Adrenal gland (tissue), 12 donors: ENCODE measurements around the gene XRCC1. TPM values are rescaled to one million over a fixed set of nuclear protein-coding genes. Genes with fewer than 3 reads are reported as not detected.
A peak's percentile ranks its signal among the peaks of the same experiment; 100 is the strongest.

Experiments
- DNase-seq, 7 donors: peaks; one replicate each; pipeline ENCODE4 v3.0.0-alpha.2; 2019 to 2020
- H3K27ac ChIP-seq, 5 donors: fragments of 200-600 bp; sonication (generic) in 4 of 5; 1 replicate in 3 of 5; 2 replicates in 2 of 5; pipeline versions ENCODE4 v1.5.1 to v1.8.0; 2016 to 2020; ENCODE audit warnings: mild to moderate bottlenecking in 1 of 5
- H3K27me3 ChIP-seq: fragments of 200-600 bp; 2 replicates; pipeline ENCODE4 v1.8.0; 2021
- H3K36me3 ChIP-seq, 2 donors: fragments of 200-600 bp; replicated peaks in 1 of 2; 1 replicate in 1 of 2; 2 replicates in 1 of 2; pipeline versions ENCODE4 v1.5.1 to v1.8.0; 2018 to 2022
- H3K4me1 ChIP-seq, 2 donors: fragments of 200-600 bp; replicated peaks in 1 of 2; 1 replicate in 1 of 2; 2 replicates in 1 of 2; pipeline versions ENCODE4 v1.5.1 to v1.8.0; 2018 to 2021
- H3K4me3 ChIP-seq, 4 donors: fragments of 200-600 bp; sonication (generic) in 3 of 4; one replicate each; pipeline ENCODE4 v1.5.1; 2016 to 2018
- H3K9me3 ChIP-seq, 3 donors: fragments of 200-600 bp; sonication (generic) in 1 of 3; replicated peaks in 1 of 3; 1 replicate in 2 of 3; 2 replicates in 1 of 3; pipeline versions ENCODE4 v1.5.1 to v1.8.0; 2016 to 2021
- POLR2A ChIP-seq, 2 donors: fragments of 450-650 bp; IDR thresholded peaks; one replicate each; pipeline ENCODE4 v1.6.1; 2017; ENCODE audit warnings: antibody characterized with exemption in 2 of 2, mild to moderate bottlenecking in 2 of 2, moderate library complexity in 1 of 2
- WGBS, 4 donors: extraction: QIAGEN DNeasy Blood & Tissue Kit in 2 of 4; methylation state at CpG; one replicate each; pipeline versions ENCODE4 v1.1.5 to v1.1.7; 2013 to 2017; 5-methylcytosine and 5-hydroxymethylcytosine counted together
- intact Hi-C, 2 donors: fragments of 100-400 bp; cut with DNase I; formaldehyde crosslinking; loops; one replicate each; pipeline versions ENCODE4 v1.14.1 to v1.15.0; 2022 to 2023
- polyA plus RNA-seq, 3 donors: library from polyadenylated mRNA; stranded (reverse); fragments of 200-250 nt in 2 of 3; fragments of 350-450 nt in 1 of 3; fragmentation: Illumina TruSeq in 1 of 3; extraction: RNeasy Lipid Tissue Mini Kit (QIAGEN cat#74804) in 1 of 3; gene quantifications; one replicate each; pipeline ENCODE4 v1.2.3, GENCODE V29; 2013 to 2014
- total RNA-seq, 9 donors: library from RNA; depleted of rRNA in 4 of 9; stranded (reverse); fragments of >200 nt in 4 of 9; fragments of 120-200 nt in 1 of 9; fragmentation: NEBNext Ultra II Directional in 1 of 9; extraction: Animal tissue kit (Norgen Biotek cat#: 25700) in 1 of 9; gene quantifications; one replicate each; pipeline versions ENCODE4 v1.1.0 to v1.2.4, GENCODE V29; 2013 to 2023
- TF ChIP-seq, protein P1 (sequence below), 6 experiments: fragments of 450-650 bp in 4 of 6; fragments of 200-600 bp in 2 of 6; sonication (generic) in 1 of 6; IDR thresholded peaks; 1 replicate in 5 of 6; 2 replicates in 1 of 6; pipeline versions ENCODE4 v1.5.1 to v1.8.0; 2016 to 2021; ENCODE audit warnings: antibody characterized with exemption in 6 of 6, mild to moderate bottlenecking in 2 of 6, moderate library complexity in 1 of 6
- donor health status: healthy with polysubstance abuse.
- donor health status: Bipolar disorder and iron deficiency.
- donor health status: DM: yes; HTN: yes; CAD: no.
- donor health status: DM: no; HTN: no; CAD: no.
- donor health status: DM: no; HTN: no; CAD: no.
- donor health status: DM: yes; HTN: yes; CAD: no.

Gene XRCC1
- total and polyA plus RNA-seq, 12 donors, result 15.7 to 37.2 (median 29.5) TPM

- DNase-seq, result no peak
- H3K9me3 ChIP-seq, result no peaks in the 10 kb centered on the region
- peaks cover 0 to 23% of the 10 kb centered on the region in 2 donors for H3K36me3 ChIP-seq
- TF ChIP-seq, protein P1, sequence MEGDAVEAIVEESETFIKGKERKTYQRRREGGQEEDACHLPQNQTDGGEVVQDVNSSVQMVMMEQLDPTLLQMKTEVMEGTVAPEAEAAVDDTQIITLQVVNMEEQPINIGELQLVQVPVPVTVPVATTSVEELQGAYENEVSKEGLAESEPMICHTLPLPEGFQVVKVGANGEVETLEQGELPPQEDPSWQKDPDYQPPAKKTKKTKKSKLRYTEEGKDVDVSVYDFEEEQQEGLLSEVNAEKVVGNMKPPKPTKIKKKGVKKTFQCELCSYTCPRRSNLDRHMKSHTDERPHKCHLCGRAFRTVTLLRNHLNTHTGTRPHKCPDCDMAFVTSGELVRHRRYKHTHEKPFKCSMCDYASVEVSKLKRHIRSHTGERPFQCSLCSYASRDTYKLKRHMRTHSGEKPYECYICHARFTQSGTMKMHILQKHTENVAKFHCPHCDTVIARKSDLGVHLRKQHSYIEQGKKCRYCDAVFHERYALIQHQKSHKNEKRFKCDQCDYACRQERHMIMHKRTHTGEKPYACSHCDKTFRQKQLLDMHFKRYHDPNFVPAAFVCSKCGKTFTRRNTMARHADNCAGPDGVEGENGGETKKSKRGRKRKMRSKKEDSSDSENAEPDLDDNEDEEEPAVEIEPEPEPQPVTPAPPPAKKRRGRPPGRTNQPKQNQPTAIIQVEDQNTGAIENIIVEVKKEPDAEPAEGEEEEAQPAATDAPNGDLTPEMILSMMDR (IDR thresholded peaks at IDR 0.05), result no peak
- TF ChIP-seq POLR2A (IDR thresholded peaks at IDR 0.05), result no peak
- H3K27me3 ChIP-seq, result no peaks in the 10 kb centered on the region
- WGBS, 4 donors, result 92 to 94% (median 93%) methylated on average over 17 to 19 of the region's 19 CpGs
- peaks cover 20 to 29% of the 10 kb centered on the region in 2 donors for H3K4me1 ChIP-seq
- H3K27ac ChIP-seq, result peak overlapping the region in 3 of 5 donors; percentile 10 to 96 (median 95)
- H3K4me3 ChIP-seq, result no peak overlapping the region
- intact Hi-C loops, result loop anchor here in 1 of 2 donors (10.0 kb wide), 1 partner anchor 56 kb away; no protein-coding TSS in a partner anchor
Measured at GRCh38 chr19:43598445-43599240, 23.3 kb upstream of the XRCC1 start.

DNA sequence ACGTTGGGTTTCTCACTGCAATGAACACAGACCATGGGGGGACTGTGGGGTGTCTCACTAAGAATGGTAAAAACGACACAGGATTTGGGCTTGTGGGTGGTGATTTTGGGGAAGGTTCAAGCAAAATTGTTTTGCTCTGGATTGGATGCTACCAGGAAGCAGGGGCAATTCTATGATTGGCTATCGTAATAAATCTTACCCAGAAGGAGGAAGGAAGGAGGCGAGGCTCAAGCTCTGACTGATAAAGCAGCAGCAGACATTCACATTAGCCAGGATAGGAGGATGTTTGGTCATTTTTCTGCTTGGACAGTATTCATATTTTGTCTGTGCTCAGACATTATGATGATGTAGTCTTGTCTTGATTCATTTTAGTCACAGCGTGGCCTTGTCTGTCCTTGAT is 22.5 kb upstream of the XRCC1 start:
- intact Hi-C loops, result loop anchor here in 1 of 2 donors (10.0 kb wide), 1 partner anchor 57 kb away; no protein-coding TSS in a partner anchor
- H3K4me1 ChIP-seq, result peaks cover 20 to 30% of the 10 kb centered on the region in 2 donors
- DNase-seq, result no peak
- 14 to 35% (median 18%) methylated on average over 5 of the region's 5 CpGs for WGBS, 4 donors
- peak overlapping the region in 4 of 5 donors; percentile 95 to 97 (median 96) for H3K27ac ChIP-seq
- no peak overlapping the region for H3K4me3 ChIP-seq
- TF ChIP-seq, protein P1 (IDR thresholded peaks at IDR 0.05), result no peak
- TF ChIP-seq POLR2A (IDR thresholded peaks at IDR 0.05), result peak in 1 of 2 donors; percentile 29
- H3K27me3 ChIP-seq, result no peaks in the 10 kb centered on the region
- H3K9me3 ChIP-seq, result no peaks in the 10 kb centered on the region
- H3K36me3 ChIP-seq, result peaks cover 0 to 30% of the 10 kb centered on the region in 2 donors

DNA sequence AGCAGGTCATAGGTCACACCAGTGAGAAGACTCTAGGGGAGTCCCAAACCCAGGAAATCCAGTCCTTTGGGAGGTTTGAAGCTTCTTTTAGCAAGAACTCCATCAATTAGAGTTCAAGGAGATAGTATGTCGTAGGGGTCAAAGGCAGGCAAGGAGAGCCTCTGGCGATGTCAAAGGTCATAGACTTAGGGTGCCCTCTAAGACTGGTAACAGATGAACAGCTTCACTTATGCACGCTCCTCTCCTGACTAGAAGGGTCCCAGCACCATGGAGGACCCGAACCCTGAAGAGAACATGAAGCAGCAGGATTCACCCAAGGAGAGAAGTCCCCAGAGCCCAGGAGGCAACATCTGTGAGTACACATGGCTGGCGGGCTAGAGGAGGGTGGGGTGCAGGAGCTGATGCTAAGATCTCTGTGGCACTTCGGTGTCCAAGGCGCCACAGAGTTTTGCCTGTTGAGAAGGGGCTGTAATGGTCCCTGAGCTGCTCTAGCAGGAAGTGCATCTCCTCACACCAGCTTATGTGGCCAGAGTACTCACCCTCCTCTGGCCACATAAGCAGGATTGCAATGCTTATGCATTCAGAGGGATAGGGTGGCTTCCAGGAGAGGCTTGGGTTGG is 21.6 kb upstream of the XRCC1 start:
- TF ChIP-seq POLR2A (IDR thresholded peaks at IDR 0.05), result no peak
- TF ChIP-seq, protein P1 (IDR thresholded peaks at IDR 0.05), result no peak
- Histone ChIP-seq H3K4me3 (peak overlapping the region; percentile 14 to 57 (median 40)), H3K27me3 (no peaks in the 10 kb centered on the region), H3K27ac (peak overlapping the region; percentile 92 to 97 (median 95)), H3K9me3 (no peaks in the 10 kb centered on the region), H3K4me1 (peaks cover 20 to 30% of the 10 kb centered on the region in 2 donors), H3K36me3 (peaks cover 0 to 34% of the 10 kb centered on the region in 2 donors)
- WGBS, 4 donors, result 14 to 25% (median 24%) methylated on average over 6 to 7 of the region's 7 CpGs
- peak in 1 of 7 donors; percentile 38 for DNase-seq
- intact Hi-C loops, result loop anchor here in 1 of 2 donors (10.0 kb wide), 1 partner anchor 58 kb away; no protein-coding TSS in a partner anchor
